Measurements from ENCODE around the gene DOK5. TPM values are rescaled to one million over a fixed set of nuclear protein-coding genes. Genes with fewer than 3 reads are reported as not detected.
A peak's percentile ranks its signal among the peaks of the same experiment; 100 is the strongest.

The DOK5 gene
- polyA plus RNA-seq (2012; rRNA removed): 12.3 and 12.4 TPM in 2 replicates
- polyA plus RNA-seq (2012; cell fraction: cytosol; rRNA removed): 13.5 and 13.9 TPM in 2 replicates
- polyA plus RNA-seq (2012; cell fraction: nucleus; rRNA removed): 8.9 and 11.0 TPM in 2 replicates

DNA sequence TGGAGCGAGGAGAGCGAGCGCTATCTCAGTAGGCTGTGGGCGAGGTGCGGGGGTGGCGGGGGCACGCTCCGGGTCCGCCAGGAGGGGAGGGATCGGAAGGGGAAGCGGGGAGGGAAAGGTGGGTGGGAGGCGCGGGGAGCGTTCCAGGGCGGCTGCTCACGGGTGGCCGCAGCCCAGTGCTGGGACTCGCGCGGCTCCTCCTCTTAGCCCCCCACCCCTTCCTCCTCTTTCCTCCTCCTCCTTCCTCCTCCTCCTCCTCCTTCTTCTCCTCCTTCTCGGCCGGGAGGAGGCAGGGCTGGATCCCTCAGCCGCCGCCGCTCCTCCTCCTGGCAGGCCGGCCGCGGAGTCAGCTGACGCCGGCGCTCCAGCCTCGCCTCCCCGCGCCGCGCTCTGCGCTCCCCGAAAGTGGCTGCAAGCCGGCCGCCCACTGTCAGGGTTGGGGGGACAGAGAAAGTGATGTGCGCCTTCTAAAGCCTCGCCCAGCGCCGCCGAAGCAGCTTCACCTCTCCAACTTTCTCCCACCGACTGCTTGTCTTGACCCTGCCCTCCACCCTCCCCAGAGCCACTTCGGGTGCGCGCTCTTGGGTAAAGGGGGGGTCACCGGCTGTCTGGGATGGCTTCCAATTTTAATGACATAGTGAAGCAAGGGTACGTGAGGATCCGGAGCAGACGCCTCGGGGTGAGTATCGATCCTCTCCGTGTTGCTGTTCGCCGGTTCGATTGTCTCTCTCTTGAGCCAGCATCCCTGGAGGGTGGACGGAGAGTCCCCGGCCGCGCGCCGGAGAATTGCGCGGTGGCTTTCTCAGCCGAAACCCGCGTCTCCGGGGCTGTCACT lies at the start of gene DOK5:
DOK5 (plus strand) TSS at position 260 of the 835 bp plus-strand sequence; CDS start at position 614, 354 bp downstream.
- CTCF ChIA-PET: interaction anchor here (0.7 kb wide), 1 partner anchor 167 kb away, joined by 4 read pairs; no protein-coding TSS in a partner anchor
- 4% methylated on average over 55 of the region's 71 CpGs for WGBS (ENCODE audit: low lambda C conversion rate)
- DNase-seq: peak; percentile 24

DNA sequence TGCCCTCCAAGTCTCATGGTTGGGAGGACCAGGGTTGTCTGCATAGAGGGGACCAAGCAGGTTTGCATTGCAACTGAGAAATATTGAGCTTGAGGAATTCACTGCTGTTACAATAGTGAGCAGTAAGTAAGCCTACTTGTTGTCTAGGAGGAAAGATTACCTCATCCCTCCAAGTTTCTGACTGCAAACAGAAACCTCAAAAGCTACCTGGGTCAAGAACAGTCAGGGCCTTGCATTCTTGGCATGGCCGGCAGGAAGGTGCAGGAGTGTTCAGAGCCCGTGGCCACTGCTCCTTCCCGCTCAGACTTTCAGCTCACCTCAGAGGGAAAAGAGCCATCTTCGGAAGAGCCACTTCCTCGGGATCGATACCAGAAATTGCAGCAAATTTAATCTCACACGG lies 46.0 kb upstream of the DOK5 start:
- Histone ChIP-seq H3K9me2 (no peaks in the 10 kb centered on the region), H3K27me3 (ENCODE audit: insufficient read depth) (no peaks in the 10 kb centered on the region; the same call in 1 of the 2 replicates), H4K20me1 (ENCODE audit: insufficient read depth) (no peaks in the 10 kb centered on the region), H3K4me2 (no peak overlapping the region), H3F3A (replicated peaks; ENCODE audit: insufficient read depth) (no peaks in the 10 kb centered on the region), H3K9me3 (no peaks in the 10 kb centered on the region), H3K4me3 (ENCODE audit: low read depth in 2 of 2, low read length in 1 of 2) (no peak overlapping the region), H3K27ac (ENCODE audit: low read depth in 2 of 2, low read length in 1 of 2) (no peak overlapping the region), H3K4me1 (ENCODE audit: control insufficient read depth in 1 of 2, insufficient read depth in 2 of 2, low read depth in 1 of 2, low read length in 1 of 2) (no peaks in the 10 kb centered on the region), H3K36me3 (replicated peaks in 1 of 2; ENCODE audit: control insufficient read depth in 1 of 2, insufficient read depth in 2 of 2, low read length in 1 of 2) (no peaks in the 10 kb centered on the region), H3K79me2 (ENCODE audit: insufficient read depth) (no peaks in the 10 kb centered on the region), H2AFZ (ENCODE audit: low read depth) (peak overlapping the region; percentile 22; the same call in 1 of the 2 replicates), H3K9ac (no peak overlapping the region)
- ChIA-PET CTCF (interaction anchor here (1.0 kb wide), 1 partner anchor 20 kb away, joined by 3 read pairs; no protein-coding TSS in a partner anchor), POLR2A (no interaction called here)
- DNase-seq: no peak
- 8% methylated on average over 7 of the region's 7 CpGs for WGBS (ENCODE audit: low lambda C conversion rate)
- no peak for TF ChIP-seq GATA2 (CRISPR knock-in tag; IDR thresholded peaks at IDR 0.05)
- no peak for TF ChIP-seq GABPA (IDR thresholded peaks at IDR 0.05; ENCODE audit: low read depth)
- no peak for TF ChIP-seq CHD2 (IDR thresholded peaks at IDR 0.05; ENCODE audit: low read length, partially characterized antibody)
- TF ChIP-seq, protein P1, sequence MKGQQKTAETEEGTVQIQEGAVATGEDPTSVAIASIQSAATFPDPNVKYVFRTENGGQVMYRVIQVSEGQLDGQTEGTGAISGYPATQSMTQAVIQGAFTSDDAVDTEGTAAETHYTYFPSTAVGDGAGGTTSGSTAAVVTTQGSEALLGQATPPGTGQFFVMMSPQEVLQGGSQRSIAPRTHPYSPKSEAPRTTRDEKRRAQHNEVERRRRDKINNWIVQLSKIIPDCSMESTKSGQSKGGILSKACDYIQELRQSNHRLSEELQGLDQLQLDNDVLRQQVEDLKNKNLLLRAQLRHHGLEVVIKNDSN (IDR thresholded peaks at IDR 0.05; ENCODE audit: borderline replicate concordance, low read depth): no peak
- TF ChIP-seq JUND (IDR thresholded peaks at IDR 0.05): no peak
- no peak for TF ChIP-seq FOXJ3 (CRISPR knock-in tag; IDR thresholded peaks at IDR 0.05)
- TF ChIP-seq, protein P2, sequence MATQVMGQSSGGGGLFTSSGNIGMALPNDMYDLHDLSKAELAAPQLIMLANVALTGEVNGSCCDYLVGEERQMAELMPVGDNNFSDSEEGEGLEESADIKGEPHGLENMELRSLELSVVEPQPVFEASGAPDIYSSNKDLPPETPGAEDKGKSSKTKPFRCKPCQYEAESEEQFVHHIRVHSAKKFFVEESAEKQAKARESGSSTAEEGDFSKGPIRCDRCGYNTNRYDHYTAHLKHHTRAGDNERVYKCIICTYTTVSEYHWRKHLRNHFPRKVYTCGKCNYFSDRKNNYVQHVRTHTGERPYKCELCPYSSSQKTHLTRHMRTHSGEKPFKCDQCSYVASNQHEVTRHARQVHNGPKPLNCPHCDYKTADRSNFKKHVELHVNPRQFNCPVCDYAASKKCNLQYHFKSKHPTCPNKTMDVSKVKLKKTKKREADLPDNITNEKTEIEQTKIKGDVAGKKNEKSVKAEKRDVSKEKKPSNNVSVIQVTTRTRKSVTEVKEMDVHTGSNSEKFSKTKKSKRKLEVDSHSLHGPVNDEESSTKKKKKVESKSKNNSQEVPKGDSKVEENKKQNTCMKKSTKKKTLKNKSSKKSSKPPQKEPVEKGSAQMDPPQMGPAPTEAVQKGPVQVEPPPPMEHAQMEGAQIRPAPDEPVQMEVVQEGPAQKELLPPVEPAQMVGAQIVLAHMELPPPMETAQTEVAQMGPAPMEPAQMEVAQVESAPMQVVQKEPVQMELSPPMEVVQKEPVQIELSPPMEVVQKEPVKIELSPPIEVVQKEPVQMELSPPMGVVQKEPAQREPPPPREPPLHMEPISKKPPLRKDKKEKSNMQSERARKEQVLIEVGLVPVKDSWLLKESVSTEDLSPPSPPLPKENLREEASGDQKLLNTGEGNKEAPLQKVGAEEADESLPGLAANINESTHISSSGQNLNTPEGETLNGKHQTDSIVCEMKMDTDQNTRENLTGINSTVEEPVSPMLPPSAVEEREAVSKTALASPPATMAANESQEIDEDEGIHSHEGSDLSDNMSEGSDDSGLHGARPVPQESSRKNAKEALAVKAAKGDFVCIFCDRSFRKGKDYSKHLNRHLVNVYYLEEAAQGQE (IDR thresholded peaks at IDR 0.05; ENCODE audit: low read depth, low read length): no peak
- no peak for TF ChIP-seq EZH2phosphoT487 (IDR thresholded peaks at IDR 0.05; ENCODE audit: borderline replicate concordance, low read depth)
- TF ChIP-seq, protein P3, sequence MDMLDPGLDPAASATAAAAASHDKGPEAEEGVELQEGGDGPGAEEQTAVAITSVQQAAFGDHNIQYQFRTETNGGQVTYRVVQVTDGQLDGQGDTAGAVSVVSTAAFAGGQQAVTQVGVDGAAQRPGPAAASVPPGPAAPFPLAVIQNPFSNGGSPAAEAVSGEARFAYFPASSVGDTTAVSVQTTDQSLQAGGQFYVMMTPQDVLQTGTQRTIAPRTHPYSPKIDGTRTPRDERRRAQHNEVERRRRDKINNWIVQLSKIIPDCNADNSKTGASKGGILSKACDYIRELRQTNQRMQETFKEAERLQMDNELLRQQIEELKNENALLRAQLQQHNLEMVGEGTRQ (IDR thresholded peaks at IDR 0.05; ENCODE audit: borderline replicate concordance, low read depth, low read length): no peak
- no peak for TF ChIP-seq FOXM1 (IDR thresholded peaks at IDR 0.05; ENCODE audit: low read depth)
- TF ChIP-seq NFIC (IDR thresholded peaks at IDR 0.05; ENCODE audit: borderline replicate concordance): no peak

More for the DNA sequence above, at the start of gene DOK5:
- H3K4me1 ChIP-seq (ENCODE audit: control insufficient read depth in 1 of 2, insufficient read depth in 2 of 2, low read depth in 1 of 2, low read length in 1 of 2): peaks cover 0 to 17% of the 10 kb centered on the region in 2 experiments; a peak in 1 of 4 replicates
- H4K20me1 ChIP-seq (ENCODE audit: insufficient read depth): no peaks in the 10 kb centered on the region; the same call in 1 of the 2 replicates
- peak within 1 kb of the TSS; percentile 84 for H2AFZ ChIP-seq (ENCODE audit: low read depth)
- peak within 1 kb of the TSS; percentile 94 for H3K4me2 ChIP-seq
- POLR2A ChIA-PET: no interaction called here
- H3K9me3 ChIP-seq: no peaks in the 10 kb centered on the region
- H3K79me2 ChIP-seq (ENCODE audit: insufficient read depth): peaks cover 36% of the 10 kb centered on the region
- no peaks in the 10 kb centered on the region for H3K9me2 ChIP-seq
- H3K4me3 ChIP-seq (ENCODE audit: low read depth in 2 of 2, low read length in 1 of 2): peak within 1 kb of the TSS; percentile 55 to 80
- H3F3A ChIP-seq (replicated peaks; ENCODE audit: insufficient read depth): peaks cover 14% of the 10 kb centered on the region
- peak within 1 kb of the TSS in 1 of 2 experiments; percentile 57; a peak in 1 of 4 replicates for H3K27ac ChIP-seq (ENCODE audit: low read depth in 2 of 2, low read length in 1 of 2)
- H3K27me3 ChIP-seq (ENCODE audit: insufficient read depth): peaks cover 15% of the 10 kb centered on the region; the same call in 1 of the 2 replicates
- TF ChIP-seq, protein P1 (IDR thresholded peaks at IDR 0.05; ENCODE audit: borderline replicate concordance, low read depth): peak; percentile 64; the same call in 1 of the 2 replicates
- no peak for TF ChIP-seq MEF2A (IDR thresholded peaks at IDR 0.05; ENCODE audit: borderline replicate concordance, low read depth)
- H3K36me3 ChIP-seq (replicated peaks in 1 of 2; ENCODE audit: control insufficient read depth in 1 of 2, insufficient read depth in 2 of 2, low read length in 1 of 2): no peaks in the 10 kb centered on the region
- H3K9ac ChIP-seq: peak within 1 kb of the TSS; percentile 73
